Kidney epithelial cell (primary cell): Measurements from ENCODE around the gene TMEM240. TPM values are rescaled to one million over a fixed set of nuclear protein-coding genes. Genes with fewer than 3 reads are reported as not detected.

Source experiments
- DNase-seq: peaks from one replicate; pipeline ENCODE4 v3.0.0-alpha.2; 2010; ENCODE audit warnings: low read depth
- H3K27me3 ChIP-seq: 2 replicates; pipeline ENCODE4 v1.6.0; 2011; ENCODE audit warnings: low read length; ENCODE audit not compliant: control insufficient read depth, insufficient read depth
- H3K36me3 ChIP-seq: 2 replicates; pipeline ENCODE4 v1.5.1; 2011; ENCODE audit warnings: low read length; ENCODE audit not compliant: control insufficient read depth, insufficient read depth
- H3K4me3 ChIP-seq: 2 replicates; pipeline ENCODE4 v1.5.1; 2011; ENCODE audit warnings: low read depth, mild to moderate bottlenecking, control low read depth, low read length
- CTCF ChIP-seq: IDR thresholded peaks from 2 replicates; pipeline ENCODE4 v1.5.1; 2011; ENCODE audit warnings: mild to moderate bottlenecking, moderate library complexity, low read length, control low read depth, inconsistent platforms; ENCODE audit not compliant: insufficient read depth, poor library complexity, severe bottlenecking
- total RNA-seq: library from RNA; depleted of rRNA; stranded (reverse); fragments of >200 nt; gene quantifications from 2 replicates; pipeline ENCODE4 v1.2.3, GENCODE V29; 2015

TMEM240 gene
- total RNA-seq, 1 donor from 2014 or later, result 3.9 TPM

- no peak for TF ChIP-seq CTCF
- DNase-seq, result no peak
- Histone ChIP-seq H3K4me3 (no peak overlapping the region), H3K27me3 (no peaks in the 10 kb centered on the region), H3K36me3 (no peaks in the 10 kb centered on the region)
These were observed 2.1 kb downstream of the TMEM240 start for GRCh38 chr1:1538334-1538733.

GRCh38 chr1:1537626-1538250, 2.7 kb downstream of the TMEM240 start:
- no peaks in the 10 kb centered on the region for H3K27me3 ChIP-seq
- no peaks in the 10 kb centered on the region for H3K36me3 ChIP-seq
- H3K4me3 ChIP-seq, result no peak overlapping the region
- no peak for DNase-seq
- TF ChIP-seq CTCF, result no peak

- Histone ChIP-seq H3K4me3 (no peak overlapping the region), H3K36me3 (no peaks in the 10 kb centered on the region), H3K27me3 (no peaks in the 10 kb centered on the region)
- TF ChIP-seq CTCF, result no peak
- DNase-seq, result no peak
These were observed 3.4 kb downstream of the TMEM240 start for GRCh38 chr1:1536938-1537546.

- no peak for TF ChIP-seq CTCF
- no peaks in the 10 kb centered on the region for H3K27me3 ChIP-seq
- no peaks in the 10 kb centered on the region for H3K36me3 ChIP-seq
- DNase-seq, result no peak
- no peak overlapping the region for H3K4me3 ChIP-seq
These were observed 4.1 kb downstream of the TMEM240 start for GRCh38 chr1:1536019-1536937.

- no peak for DNase-seq
- Histone ChIP-seq H3K4me3 (no peak overlapping the region), H3K27me3 (no peaks in the 10 kb centered on the region), H3K36me3 (no peaks in the 10 kb centered on the region)
- no peak for TF ChIP-seq CTCF
These were observed 5.0 kb downstream of the TMEM240 start for GRCh38 chr1:1535201-1536018.
